HG02759 (cell line): ENCODE measurements around the gene PPP6R2.
A peak's percentile ranks its signal among the peaks of the same experiment; 100 is the strongest.

Experiments used
- ATAC-seq: cut with Tn5 transposase; IDR thresholded peaks from one replicate; pipeline ENCODE4 v1.9.1; 2021; ENCODE audit warnings: mild to moderate bottlenecking, moderate library complexity; ENCODE audit not compliant: unreplicated experiment

Gene PPP6R2, protein sequence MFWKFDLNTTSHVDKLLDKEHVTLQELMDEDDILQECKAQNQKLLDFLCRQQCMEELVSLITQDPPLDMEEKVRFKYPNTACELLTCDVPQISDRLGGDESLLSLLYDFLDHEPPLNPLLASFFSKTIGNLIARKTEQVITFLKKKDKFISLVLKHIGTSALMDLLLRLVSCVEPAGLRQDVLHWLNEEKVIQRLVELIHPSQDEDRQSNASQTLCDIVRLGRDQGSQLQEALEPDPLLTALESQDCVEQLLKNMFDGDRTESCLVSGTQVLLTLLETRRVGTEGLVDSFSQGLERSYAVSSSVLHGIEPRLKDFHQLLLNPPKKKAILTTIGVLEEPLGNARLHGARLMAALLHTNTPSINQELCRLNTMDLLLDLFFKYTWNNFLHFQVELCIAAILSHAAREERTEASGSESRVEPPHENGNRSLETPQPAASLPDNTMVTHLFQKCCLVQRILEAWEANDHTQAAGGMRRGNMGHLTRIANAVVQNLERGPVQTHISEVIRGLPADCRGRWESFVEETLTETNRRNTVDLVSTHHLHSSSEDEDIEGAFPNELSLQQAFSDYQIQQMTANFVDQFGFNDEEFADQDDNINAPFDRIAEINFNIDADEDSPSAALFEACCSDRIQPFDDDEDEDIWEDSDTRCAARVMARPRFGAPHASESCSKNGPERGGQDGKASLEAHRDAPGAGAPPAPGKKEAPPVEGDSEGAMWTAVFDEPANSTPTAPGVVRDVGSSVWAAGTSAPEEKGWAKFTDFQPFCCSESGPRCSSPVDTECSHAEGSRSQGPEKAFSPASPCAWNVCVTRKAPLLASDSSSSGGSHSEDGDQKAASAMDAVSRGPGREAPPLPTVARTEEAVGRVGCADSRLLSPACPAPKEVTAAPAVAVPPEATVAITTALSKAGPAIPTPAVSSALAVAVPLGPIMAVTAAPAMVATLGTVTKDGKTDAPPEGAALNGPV

DNA sequence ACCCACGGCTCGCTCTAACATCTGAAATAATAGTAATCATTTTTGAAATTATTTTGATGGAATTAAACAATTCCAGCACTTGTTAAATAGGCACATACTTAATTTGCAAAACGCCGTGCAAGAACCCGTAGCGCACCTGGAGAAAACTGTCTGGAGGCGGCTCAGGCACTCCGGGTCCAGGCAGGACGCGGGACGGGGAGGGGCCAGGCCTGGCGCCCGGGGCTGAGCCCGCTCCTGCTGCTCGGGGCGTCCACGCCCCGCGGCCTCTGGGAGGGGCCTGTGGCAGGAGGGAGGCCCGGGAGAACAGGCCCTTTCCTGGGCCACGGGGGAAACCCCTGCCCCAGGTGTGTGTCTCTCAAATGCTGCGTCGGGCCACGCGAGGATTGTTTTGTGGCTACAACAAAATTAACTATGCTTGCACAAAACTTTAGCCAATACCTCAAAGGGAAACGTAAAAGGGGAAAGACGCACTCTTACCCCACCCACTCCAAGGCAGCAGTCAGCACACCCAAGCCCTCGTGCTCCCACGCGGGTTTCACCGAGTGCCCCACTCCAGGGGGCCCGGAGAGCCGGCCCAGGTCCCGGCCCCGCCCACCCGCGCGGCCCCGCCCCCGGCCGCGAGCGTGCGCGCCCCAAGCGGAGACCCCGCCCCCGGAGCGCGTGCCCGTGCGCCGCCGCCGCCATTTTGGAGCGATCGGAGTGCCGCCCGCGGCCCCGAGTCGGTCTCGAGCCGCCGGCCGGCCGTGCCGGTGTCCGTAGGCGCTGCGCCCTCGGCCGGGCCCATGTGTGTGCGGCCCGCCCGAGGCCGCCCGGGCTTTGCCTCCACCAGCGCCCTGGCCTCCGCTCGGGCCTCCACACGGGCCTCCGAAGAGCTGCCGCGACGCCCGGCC lies at the start of gene PPP6R2:
Gene PPP6R2 (plus strand): TSS at position 677 of the 890 bp plus-strand sequence. CDS start 50,582 bp downstream, outside the sequence.
- peak; percentile 66 for ATAC-seq

DNA sequence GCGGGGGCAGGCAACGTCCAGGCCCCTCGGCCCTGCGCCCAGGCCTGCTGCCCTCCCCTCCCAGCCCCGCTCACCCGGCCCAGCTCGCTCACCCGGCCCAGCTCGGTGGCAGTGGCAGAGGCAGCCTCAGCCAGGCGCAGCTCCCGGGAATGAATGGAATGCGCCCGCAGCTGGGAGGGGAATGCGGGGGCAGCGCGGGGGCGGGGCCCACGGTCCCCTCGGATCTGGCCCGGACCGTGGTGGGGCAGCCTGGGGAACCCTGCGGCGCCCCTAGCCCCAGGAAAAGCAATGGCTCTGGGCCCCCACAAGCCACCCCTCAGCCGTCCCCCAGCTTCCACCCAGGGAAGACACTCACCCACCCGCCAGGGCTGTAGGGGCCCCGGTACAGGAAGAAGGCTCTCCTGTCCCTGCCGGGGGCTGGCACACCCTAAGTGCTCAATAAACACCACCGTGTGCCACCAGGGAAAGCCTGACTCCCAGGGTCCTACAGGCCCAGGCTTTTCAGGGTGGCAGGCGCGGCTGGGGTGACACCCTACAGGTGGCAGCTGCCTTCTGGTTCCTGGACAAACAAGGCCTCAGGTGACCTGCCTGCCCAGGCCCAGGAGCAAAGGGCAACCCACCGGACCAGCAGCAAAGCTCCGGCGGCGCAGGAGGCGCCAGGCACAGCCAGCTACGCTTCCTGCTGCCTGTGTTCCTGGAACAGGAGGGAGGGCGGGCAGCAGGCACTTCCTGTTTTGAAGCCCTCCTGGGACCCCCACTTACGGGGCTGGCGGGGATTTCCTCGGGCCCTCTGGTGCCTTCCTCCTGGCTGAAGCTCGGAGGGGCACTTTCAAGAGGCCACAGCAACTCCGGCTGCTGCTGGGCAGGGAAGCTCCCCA lies 49.4 kb upstream of the PPP6R2 start:
- no peak for ATAC-seq

DNA sequence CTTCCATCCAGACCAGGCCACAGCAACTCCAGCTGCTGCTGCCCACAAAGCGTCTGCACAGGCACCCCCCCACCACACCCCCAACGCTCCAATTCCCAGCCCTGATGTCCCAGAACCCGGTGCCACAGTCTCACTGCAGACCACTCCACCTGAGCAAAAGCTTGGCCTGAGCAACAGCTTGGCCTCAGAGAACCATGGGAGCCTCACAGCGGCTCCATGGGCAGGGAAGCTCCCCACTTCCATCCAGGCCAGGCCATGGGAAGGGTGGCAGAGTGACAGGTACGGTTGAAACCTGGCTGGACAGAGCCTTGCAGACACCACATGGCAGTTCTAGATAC lies 48.8 kb upstream of the PPP6R2 start:
- no peak for ATAC-seq

DNA sequence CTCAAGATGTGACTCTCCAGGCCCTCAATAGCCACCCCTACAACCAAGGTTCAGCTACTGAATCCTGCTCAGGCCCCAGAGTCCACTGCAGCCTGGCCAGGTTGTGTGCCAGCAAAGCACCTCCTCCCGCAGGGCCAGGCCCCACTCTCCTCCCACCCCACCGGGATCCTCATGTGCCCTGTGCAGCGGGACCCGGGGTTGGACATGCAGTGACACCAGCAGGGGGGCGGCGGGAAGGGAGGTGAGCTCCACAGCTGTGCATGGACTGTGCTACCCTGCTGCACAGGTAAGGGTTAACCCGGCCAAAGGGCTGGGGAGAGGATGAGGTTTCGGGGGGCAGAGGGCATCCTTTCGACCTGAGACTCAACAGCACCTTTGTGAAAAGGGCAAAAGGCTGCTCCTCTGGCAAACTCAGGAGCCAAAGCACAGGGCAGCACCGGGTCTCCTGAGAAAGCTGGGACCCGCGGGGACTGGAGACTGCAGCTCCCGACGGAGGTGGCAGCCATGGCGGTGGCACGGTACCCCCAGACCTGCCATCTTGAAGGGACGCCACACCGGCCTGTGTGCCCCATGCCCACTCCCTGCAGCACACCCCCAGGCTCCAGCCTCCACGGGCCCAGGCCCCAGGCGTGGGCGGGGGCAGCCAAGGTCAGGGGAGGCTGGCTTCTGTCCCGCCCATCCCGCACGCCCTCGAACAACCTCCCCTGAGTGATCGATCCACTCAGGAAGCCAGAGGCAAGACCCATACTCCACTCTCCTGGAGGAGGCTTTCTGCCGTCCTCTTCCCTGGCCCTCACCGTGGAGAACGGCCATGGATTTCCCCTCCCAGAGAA lies 46.3 kb upstream of the PPP6R2 start:
- no peak for ATAC-seq

DNA sequence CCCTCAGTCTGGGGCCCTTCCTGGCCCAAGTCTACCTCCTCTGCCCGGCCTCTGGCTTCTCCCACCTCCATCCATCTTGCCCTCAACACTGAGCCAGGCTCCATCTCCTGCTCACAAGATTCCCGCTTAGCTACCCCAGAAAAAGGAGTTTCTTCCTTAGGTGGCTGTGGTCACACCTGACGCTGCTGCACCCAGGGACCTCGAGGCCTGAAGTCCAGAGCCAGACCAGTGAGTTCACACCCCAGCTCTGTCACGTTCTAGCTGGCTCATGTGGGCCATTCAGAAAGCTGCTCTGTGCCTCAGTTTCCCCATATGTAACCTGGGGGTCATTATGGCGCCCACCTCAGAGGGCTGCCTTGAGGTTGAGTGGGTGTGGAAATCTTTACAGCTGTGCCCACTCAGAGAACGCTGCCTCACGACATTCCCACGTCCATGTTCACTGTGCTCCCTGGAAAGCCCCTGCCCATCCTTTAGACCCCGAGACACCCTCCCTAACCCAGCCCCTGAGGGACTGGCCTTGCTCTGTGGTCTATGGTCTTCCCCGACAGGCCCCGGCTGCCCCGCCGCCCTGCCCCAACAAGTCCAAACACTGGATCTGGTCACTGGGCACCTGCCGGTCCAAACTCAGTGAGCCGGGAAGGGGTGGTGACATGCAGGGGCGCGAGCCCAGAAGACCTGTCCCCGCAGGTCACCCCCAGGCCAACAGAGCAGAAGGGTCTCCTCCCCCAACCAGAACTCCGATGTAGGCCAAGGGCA lies 45.4 kb upstream of the PPP6R2 start:
- no peak for ATAC-seq

DNA sequence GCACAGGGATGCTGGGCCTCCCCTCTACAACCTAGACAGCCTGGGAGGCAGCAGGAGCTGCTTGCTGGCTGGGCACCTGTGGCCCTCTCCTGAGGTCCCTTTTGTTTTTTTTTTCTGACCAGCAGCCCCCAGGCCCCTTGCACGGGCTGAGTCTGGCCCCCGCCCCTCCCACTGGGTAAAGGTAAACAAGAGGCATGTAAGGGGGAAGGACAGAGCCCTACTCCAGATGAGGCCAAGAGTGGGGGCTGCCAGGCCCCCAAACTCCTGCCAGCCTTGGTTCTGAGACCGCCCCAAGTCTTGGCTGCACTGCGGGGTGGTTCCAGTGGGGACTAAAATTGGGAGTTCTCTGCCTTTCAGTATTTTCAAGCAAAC lies 44.9 kb upstream of the PPP6R2 start:
- ATAC-seq: no peak

DNA sequence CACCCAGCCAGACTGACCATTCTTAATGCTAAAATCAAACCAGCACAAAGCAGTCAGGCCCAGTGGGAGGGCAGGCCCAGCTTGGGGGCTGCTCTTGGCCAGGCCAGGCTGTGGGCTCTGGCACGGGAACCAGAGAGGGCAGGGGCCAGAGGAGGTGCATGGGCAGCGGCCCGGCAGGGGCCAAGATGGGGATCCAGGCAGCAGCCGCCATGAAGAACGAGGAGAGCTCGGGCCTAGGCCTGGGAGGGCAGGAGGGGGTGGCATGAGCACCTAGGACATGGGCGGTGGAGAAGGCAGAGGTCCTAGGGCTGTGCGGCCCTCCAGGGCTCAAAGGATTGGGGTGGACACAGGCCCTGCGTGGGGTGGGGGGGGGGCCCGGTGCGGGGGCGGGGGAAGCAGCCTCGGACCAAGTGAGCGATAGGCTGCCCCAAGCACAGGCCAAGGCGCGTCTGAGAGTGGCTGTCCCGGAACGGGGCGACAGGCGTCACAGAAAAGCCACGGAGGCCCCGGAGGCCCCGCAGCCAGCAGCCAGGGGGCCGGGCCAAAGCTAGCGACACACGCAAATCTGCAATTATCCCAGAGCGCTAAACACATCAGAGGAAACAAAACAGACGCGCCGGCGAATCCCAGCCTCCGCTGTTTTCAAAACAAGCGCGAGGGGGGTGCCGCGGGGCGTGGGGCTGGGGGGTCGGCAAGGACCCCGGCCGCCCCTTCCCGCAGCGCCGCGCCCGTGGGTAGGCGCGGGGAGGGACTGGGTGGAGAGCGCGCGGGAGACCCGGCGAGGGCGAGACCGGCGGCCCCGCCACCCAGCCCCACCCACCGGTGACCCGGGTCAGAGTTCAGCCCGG lies 44.0 kb upstream of the PPP6R2 start:
- ATAC-seq: no peak

DNA sequence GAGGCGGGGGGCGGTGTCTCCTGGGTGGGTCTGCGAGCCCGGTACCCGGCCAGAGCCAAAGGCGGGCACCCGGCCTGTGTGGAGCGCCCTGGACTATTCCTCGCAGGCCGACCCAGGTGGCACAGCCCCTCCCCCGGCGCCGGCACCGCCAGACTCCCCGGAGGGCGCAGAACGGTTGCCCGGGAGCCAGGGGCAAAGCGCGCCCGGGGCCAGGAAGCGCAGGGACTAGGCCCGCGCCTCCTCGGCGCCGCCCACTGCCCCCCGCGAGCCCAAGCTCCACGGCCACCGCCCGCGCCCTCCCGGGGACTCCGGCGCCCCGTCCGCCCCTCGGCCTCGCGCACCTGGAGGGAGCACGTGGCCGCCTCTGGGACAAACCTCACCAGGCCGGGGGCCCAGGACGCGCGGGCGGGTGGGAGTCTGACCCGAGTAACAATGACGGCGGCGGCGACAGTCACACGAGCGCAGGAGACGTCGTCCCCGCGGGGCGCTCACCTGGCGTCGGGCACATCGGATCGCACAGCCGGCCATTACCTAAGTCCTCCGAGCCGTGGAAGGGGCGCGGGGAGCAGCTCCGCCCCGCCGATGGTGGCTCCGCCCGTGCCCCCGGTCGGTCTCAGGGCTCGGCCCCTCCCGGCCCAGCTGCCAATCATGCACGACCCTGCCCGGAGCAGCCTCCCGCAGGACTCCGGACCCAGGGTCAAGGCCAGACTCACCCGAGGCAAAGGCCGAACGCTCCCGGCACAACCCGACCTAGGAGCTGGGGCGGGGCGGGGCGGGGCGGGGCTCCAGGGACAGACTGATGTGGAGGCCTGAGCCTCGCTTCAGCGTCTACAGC lies 43.1 kb upstream of the PPP6R2 start:
- no peak for ATAC-seq

DNA sequence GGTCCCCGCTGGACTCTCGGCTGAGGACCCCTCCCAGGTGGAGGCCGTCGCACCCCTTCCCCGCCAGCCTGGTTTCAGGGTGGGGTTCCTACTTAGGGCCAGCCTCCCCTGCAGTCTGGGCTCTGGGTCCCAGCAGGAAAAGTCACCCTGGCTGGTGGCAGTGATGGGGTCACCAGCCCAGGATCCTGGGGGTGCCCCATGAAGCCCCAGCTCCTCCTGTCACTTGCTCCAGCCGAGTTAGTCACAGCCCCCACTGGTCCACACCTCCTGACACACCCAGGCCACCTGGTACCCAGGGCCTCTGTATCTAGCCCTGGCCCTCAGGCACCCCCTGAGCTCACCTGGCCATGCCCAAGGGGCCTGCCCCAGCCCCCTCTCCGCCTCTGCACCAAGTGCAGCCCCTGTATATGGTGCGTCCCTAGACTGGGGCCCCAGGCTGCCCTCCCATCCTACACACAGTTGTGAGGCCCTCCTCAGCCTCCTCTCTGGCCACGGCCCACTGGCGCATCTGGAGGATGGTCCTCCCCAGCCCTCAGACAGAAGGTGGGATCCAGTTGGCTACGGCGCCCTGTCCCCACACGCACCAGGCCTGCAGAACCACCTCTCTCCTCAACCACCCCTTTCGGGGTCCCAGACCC lies 42.4 kb upstream of the PPP6R2 start:
- ATAC-seq: no peak

DNA sequence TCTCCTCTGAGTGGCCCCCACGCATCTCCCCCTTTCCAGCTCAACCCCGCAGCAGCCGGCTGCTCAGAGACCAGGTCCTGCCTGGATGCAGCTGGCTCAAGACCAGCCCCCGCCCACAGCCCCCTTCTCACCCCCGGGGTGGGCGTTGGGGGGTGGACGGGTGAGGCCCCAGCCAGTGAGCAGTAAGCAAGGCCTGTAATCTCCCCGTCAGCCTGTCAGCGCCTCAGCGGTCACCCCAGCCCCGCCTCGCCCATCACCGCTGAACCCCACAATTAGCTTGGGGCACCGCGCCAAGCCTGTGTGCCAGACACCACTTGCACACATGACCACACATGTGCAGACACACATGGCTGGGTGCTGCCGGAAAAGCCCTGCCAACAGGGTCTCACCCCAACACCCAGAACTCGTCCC lies 41.5 kb upstream of the PPP6R2 start:
- ATAC-seq: no peak

DNA sequence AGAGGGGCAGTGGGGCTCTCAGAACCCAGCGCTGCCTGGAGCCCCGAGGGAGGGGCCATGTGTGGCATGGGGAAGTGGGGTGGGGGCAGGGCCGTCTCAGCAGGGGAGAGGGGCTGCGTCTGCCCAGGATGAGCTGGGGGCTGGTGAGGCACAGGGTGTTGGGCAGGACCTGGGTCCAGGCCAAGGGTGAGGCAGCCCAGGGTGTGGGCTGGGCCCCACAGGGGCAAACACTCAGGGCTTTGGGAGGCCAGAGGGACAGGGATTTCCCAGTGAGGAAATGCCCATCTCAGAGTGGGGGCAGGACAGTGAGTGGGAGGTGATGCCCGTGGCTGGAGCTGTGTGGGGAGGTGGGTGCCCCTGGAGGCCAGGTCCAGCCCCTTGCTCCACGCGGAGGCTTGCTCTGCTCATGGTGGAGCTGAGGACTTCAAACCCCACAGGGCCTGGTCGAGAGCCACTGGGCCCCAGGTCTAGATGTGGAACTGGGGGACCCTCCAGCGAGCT lies 41.0 kb upstream of the PPP6R2 start:
- ATAC-seq: no peak

DNA sequence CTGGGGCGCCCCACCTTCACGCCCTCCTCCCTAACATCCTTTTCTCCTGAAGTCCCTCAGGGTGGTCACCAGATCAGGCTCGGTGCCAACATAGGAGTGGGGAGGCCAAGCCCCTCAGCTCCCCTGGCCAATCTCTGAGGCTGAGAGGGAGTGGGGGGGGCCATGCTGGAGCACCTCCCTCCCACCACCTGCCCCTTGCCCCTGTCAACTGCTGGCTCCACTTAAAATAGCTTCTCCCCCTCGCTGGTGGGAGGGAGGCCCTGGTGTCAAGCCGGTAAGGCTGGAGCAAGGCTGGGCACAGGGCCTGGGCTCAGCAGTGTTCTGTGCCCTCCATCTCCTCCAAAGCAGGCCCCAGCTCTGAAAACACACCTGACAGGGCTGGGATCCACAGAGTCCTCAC lies 40.6 kb upstream of the PPP6R2 start:
- ATAC-seq: no peak

DNA sequence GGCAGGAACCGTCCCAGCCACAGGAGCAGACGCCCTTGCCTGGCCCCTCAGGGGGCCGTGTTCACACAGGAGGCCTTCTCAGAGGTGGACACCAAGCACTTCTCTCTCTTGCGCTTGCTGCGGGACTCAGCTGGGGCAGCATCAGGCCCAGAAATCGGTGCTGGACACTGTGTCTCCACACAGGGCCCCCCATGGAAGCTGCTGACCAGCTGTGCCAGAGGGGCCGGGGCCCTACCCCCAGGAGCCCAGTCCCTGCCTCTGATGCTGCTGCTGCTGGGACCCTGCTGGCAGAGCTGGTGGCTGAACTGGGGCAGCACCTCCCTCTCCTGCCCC lies 39.6 kb upstream of the PPP6R2 start:
- no peak for ATAC-seq

DNA sequence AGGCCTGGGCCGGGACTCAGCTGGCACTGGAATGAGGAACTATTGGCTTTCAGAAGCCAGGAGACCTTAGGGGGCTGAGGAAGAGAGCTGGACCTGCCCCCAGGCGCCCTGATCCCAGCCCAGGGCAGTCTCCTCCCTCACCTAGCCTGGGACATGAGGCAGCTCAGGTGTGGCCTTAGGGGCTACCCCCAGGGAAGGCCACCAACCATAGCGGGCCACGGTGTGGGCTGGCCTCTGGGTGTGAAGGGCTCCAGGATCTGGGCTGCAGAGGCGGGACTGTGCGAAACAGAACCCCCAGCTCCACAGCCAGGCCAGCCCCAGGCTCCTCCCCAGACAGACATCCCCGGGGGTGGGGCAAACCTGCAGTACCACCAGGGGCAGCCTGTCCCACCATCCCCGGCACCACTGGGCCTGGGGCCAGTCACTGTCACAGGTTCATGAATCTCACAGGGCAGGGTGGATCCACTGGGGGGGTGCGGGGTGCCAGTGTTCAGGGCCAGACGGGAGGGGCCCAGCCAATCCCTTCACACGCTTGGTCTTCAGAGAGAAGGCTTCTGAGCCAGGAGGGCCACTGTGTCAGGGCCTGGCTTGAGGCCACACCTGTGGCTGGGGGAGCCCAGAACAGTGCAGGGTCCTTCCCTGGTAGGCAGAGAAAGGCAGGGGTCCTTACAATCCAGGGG lies 39.1 kb upstream of the PPP6R2 start:
- no peak for ATAC-seq

DNA sequence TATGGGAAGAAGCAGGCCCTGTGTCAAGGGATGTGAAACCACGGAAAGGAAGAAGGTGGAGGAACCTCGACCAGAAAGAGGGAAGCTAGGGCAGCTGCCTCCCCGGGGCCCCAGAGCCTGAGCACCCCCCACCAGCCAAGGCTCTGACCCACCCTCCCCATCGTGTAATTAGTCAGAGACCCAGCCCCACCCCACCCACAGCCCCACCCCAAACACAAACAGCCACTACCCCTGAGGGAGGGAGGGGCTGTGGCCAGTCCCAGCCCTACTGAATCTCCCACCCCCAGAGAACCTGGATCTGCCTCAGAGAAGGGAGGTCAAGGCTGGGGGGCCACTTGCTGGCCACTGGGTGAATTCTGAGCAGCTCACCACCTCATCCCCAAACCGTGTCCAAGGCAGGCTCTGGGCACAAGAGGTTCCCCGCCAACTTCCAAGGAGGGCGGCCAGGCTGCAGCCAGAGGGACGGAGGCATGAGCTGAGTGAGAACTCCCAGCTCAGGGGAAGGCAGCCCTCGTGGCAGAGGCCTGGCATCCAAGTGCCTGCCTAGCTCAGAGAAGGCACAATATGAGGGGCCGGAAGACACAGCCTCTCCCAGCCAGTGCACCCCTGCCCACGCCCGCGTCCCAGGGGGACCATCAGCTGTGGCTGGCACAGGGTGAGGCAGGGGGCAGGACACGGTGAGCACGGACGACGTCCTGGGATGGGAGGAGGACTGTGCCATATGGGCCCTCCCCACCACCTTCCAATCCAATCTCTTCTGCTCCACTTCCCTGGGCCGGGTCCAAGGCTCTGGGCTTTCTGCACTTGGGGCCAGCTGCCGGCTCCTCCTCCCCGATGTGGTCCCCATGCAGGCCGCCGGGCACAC lies 38.4 kb upstream of the PPP6R2 start:
- no peak for ATAC-seq
